Fibroblast of pulmonary artery (primary cell): ENCODE results near the gene ANXA11.

Experiments used
- DNase-seq: peaks from one replicate; pipeline ENCODE4 v3.0.0-alpha.2; 2010; ENCODE audit warnings: low read depth
- H3K4me3 ChIP-seq: replicated peaks from 2 replicates; pipeline ENCODE4 v1.5.1; 2011; ENCODE audit warnings: low read depth, mild to moderate bottlenecking, control low read depth, low read length, moderate library complexity
- CTCF ChIP-seq: IDR thresholded peaks from 2 replicates; pipeline ENCODE4 v1.5.1; 2011; ENCODE audit warnings: mild to moderate bottlenecking, control low read depth, low read length, inconsistent platforms; ENCODE audit errors: missing control alignments

The ANXA11 gene

GRCh38 chr10:80110986-80111385 lies 94.4 kb downstream of the ANXA11 start:
- no peak for TF ChIP-seq CTCF
- DNase-seq: no peak
- no peak overlapping the region for H3K4me3 ChIP-seq

- no peak for DNase-seq
Measured at GRCh38 chr10:80108576-80109239, 96.6 kb downstream of the ANXA11 start.

GRCh38 chr10:80104066-80104926 lies 101.0 kb downstream of the ANXA11 start:
- DNase-seq: peak; percentile 86
- no peak overlapping the region for H3K4me3 ChIP-seq
- TF ChIP-seq CTCF: no peak

More at GRCh38 chr10:80108576-80109239, 96.6 kb downstream of the ANXA11 start:
- no peak overlapping the region for H3K4me3 ChIP-seq
- TF ChIP-seq CTCF: no peak
